Tibial artery (tissue), 4 donors: ENCODE measurements around the gene UQCC2.

Experiments used
- DNase-seq, 2 donors: peaks; one replicate each; pipeline ENCODE4 v3.0.0-alpha.2; 2019
- H3K27ac ChIP-seq, 2 donors: fragments of 200-600 bp; sonication (generic) in 1 of 2; 1 replicate in 1 of 2; 2 replicates in 1 of 2; pipeline ENCODE4 v1.5.1; 2018 to 2019; ENCODE audit warnings: mild to moderate bottlenecking in 1 of 2
- H3K27me3 ChIP-seq, 2 donors: fragments of 200-600 bp; sonication (generic) in 1 of 2; one replicate each; pipeline versions ENCODE4 v1.5.1 to v1.6.0; 2016 to 2019
- H3K36me3 ChIP-seq, 3 donors: fragments of 200-600 bp; sonication (generic) in 2 of 3; one replicate each; pipeline ENCODE4 v1.5.1; 2016 to 2019; ENCODE audit warnings: mild to moderate bottlenecking in 2 of 3
- H3K4me1 ChIP-seq, 4 donors: fragments of 200-600 bp; sonication (generic) in 2 of 4; 1 replicate in 3 of 4; 2 replicates in 1 of 4; pipeline ENCODE4 v1.5.1; 2016 to 2019
- H3K4me3 ChIP-seq, 2 donors: fragments of 200-600 bp; sonication (generic) in 1 of 2; 1 replicate in 1 of 2; 2 replicates in 1 of 2; pipeline ENCODE4 v1.5.1; 2018 to 2019; ENCODE audit warnings: mild to moderate bottlenecking in 2 of 2
- H3K9me3 ChIP-seq, 3 donors: fragments of 200-600 bp; sonication (generic) in 1 of 3; one replicate each; pipeline ENCODE4 v1.5.1; 2016 to 2019
- intact Hi-C: fragments of 100-400 bp; cut with DNase I; formaldehyde crosslinking; loops from one replicate; pipeline ENCODE4 v1.15.0; 2023; ENCODE audit warnings: low total_unique reads
- TF ChIP-seq, protein P1 (sequence below), 2 experiments: fragments of 200-600 bp in 1 of 2; fragments of 450-650 bp in 1 of 2; IDR thresholded peaks; one replicate each; pipeline ENCODE4 v1.5.1; 2017 to 2019; ENCODE audit warnings: antibody characterized with exemption in 2 of 2, mild to moderate bottlenecking in 1 of 2, moderate library complexity in 1 of 2

The UQCC2 gene

DNA sequence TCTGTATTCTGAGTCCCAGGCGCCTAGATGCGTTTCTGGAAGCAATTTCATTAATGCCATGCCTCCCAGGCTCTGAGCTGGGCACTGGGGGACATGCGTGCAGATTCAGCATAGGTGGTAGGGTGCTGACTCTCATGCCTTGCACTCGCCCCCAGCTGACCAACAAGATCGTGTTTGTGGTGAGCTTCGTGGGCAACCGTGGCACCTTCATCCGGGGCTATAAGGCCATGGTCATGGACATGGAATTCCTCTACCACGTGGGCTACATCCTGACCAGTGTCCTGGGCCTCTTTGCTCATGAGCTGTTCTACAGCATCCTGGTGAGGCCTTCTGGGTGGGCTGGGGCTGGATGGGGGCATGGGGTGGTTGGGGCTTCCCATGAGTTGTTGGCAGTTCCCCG is 21.6 kb downstream of the UQCC2 start:
- Histone ChIP-seq H3K36me3 (peaks cover 0 to 96% (median 44%) of the 10 kb centered on the region in 3 donors), H3K9me3 (no peaks in the 10 kb centered on the region), H3K27ac (no peak overlapping the region), H3K4me1 (peaks cover 0 to 31% (median 8%) of the 10 kb centered on the region in 4 donors), H3K4me3 (no peak overlapping the region), H3K27me3 (no peaks in the 10 kb centered on the region)
- TF ChIP-seq, protein P1, sequence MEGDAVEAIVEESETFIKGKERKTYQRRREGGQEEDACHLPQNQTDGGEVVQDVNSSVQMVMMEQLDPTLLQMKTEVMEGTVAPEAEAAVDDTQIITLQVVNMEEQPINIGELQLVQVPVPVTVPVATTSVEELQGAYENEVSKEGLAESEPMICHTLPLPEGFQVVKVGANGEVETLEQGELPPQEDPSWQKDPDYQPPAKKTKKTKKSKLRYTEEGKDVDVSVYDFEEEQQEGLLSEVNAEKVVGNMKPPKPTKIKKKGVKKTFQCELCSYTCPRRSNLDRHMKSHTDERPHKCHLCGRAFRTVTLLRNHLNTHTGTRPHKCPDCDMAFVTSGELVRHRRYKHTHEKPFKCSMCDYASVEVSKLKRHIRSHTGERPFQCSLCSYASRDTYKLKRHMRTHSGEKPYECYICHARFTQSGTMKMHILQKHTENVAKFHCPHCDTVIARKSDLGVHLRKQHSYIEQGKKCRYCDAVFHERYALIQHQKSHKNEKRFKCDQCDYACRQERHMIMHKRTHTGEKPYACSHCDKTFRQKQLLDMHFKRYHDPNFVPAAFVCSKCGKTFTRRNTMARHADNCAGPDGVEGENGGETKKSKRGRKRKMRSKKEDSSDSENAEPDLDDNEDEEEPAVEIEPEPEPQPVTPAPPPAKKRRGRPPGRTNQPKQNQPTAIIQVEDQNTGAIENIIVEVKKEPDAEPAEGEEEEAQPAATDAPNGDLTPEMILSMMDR (IDR thresholded peaks at IDR 0.05), result no peak
- intact Hi-C loops, result no loop called here
- no peak for DNase-seq

DNA sequence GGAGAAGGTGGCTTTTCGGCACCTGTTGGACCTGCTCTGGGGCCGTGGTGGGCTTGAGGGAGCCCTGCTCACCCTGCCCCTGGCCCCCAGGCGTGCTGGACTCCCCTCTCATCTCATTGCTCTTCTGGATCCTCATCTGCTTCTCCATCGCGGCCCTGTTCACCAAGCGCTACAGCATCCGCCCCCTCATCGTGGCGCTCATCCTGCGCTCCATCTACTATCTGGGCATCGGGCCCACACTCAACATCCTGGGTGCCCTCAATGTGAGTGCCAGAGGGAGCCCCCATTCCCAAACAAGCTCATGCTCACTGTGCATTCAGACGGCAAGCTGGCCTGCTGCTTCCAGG is 22.4 kb downstream of the UQCC2 start:
- TF ChIP-seq, protein P1 (IDR thresholded peaks at IDR 0.05), result no peak
- peaks cover 0 to 97% (median 50%) of the 10 kb centered on the region in 3 donors for H3K36me3 ChIP-seq

DNA sequence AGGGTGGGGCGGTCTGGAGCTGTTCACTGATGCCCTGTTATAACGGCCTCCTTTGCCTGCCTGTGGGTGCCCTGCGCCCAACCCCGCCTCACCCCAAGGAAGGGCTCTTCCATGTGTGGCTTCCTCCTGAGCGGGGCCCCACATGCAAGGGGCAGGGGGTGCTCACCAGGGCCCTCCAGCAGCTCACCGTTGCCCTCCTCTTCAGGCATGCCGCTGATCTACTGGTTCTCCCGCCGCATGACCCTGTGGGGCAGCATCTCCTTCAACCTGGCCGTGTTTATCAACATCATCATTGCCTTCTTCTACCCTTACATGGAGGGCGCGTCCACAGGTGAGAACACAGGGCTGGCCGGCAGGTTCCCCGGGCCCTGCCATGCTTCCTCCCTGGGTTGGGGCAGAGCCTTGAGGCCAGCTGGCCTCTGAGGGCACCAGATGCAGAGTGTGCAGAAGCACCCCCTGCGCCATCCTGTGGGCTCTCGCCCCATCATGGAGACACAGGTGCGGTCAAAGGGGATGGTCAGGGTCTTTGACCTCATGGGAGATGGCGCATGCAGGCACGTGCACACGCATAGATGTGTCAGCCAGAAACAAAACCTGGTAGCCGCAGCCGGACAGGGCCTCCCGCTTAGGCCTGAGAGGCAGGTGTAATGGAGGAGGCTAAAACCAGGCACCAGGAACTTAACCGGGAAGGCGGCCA is 22.9 kb downstream of the UQCC2 start:
- no peak overlapping the region for H3K4me3 ChIP-seq
- H3K4me1 ChIP-seq, result peaks cover 0 to 19% (median 6%) of the 10 kb centered on the region in 4 donors
- no peak overlapping the region for H3K27ac ChIP-seq
- no peaks in the 10 kb centered on the region for H3K9me3 ChIP-seq
- no peaks in the 10 kb centered on the region for H3K27me3 ChIP-seq
- TF ChIP-seq, protein P1 (IDR thresholded peaks at IDR 0.05), result no peak
- intact Hi-C loops, result no loop called here
- H3K36me3 ChIP-seq, result peaks cover 0 to 97% (median 54%) of the 10 kb centered on the region in 3 donors
- DNase-seq, result no peak

More for the DNA sequence above, 22.4 kb downstream of the UQCC2 start:
- intact Hi-C loops, result no loop called here
- no peak for DNase-seq
- no peaks in the 10 kb centered on the region for H3K27me3 ChIP-seq
- H3K27ac ChIP-seq, result no peak overlapping the region
- H3K4me3 ChIP-seq, result no peak overlapping the region
- no peaks in the 10 kb centered on the region for H3K9me3 ChIP-seq
- peaks cover 0 to 25% (median 6%) of the 10 kb centered on the region in 4 donors for H3K4me1 ChIP-seq

DNA sequence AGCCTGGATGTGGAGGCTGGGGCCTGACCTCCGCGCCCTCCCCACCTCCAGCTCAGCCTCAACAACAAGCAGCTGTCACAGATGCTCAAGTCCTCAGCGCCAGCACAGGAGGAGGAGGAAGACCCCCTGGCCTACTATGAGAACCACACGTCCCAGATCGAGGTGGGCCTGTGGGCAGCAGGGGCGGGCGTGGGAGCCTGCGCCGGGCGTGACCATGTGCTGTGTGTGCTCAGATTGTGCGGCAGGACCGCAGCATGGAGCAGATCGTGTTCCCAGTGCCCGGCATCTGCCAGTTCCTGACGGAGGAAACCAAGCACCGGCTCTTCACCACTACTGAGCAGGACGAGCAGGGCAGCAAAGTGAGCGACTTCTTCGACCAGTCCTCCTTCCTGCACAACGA is 23.5 kb downstream of the UQCC2 start:
- no peak for DNase-seq
- Histone ChIP-seq H3K4me1 (peaks cover 0 to 13% (median 2%) of the 10 kb centered on the region in 4 donors), H3K36me3 (peaks cover 0 to 97% (median 58%) of the 10 kb centered on the region in 3 donors), H3K27me3 (no peaks in the 10 kb centered on the region), H3K27ac (no peak overlapping the region), H3K9me3 (no peaks in the 10 kb centered on the region), H3K4me3 (no peak overlapping the region)
- TF ChIP-seq, protein P1 (IDR thresholded peaks at IDR 0.05), result no peak
- intact Hi-C loops, result no loop called here

DNA sequence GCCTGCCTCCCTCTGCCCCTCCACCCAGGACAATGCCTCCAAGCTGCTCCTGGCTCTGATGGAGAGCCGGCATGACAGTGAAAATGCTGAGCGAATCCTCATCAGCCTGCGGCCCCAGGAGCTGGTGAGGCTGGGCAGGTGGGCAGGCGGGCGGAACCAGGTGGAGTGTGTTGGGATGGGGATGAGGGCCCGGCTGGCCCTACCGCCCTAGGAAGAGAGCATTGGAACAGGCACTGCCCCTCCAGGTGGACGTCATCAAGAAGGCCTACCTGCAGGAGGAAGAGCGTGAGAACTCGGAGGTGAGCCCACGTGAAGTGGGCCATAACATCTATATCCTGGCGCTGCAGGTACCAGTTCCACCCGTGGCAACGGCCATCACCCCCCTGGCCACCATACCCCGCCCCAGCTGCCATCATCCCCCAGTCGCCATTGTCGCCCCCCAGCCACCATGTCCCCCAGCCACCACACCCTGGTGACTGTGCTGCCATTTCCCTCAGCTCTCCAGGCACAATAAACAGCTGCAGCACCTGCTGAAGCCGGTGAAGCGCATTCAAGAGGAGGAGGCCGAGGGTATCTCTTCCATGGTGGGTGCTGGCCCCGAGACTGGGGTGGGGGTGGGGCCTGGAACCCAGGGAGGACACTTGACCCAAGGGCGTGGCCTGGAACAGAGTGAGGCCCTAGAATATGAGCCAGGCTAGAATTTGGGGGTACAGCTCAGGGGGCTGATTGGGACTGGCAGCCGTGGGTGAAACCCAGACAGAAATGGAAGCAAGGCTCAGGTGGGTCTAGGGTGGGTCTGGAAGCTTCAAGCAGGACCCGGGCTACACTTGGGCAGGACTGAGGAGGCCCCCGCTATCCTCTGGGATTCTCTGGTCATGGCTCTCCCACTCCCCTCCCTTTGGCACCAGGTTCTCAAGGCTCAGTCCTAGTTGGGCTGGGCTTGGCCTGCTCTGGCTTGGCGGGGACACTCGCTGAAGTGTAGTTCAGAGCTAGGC is 24.2 kb downstream of the UQCC2 start:
- no peak for DNase-seq
- H3K27me3 ChIP-seq, result no peaks in the 10 kb centered on the region
- peaks cover 0 to 6% (median 0%) of the 10 kb centered on the region in 4 donors for H3K4me1 ChIP-seq
- H3K9me3 ChIP-seq, result no peaks in the 10 kb centered on the region
- no peak overlapping the region for H3K4me3 ChIP-seq
- intact Hi-C loops, result no loop called here
- H3K36me3 ChIP-seq, result peaks cover 0 to 97% (median 64%) of the 10 kb centered on the region in 3 donors
- H3K27ac ChIP-seq, result no peak overlapping the region
- TF ChIP-seq, protein P1 (IDR thresholded peaks at IDR 0.05), result no peak
